AG04450 (cell line): ENCODE data around the gene VTI1B. TPM values are rescaled to one million over a fixed set of nuclear protein-coding genes. Genes with fewer than 3 reads are reported as not detected.

Experiments
- CTCF ChIA-PET: fragments of 300-600, 350-600 bp; formaldehyde crosslinking; extraction: SDS; loops from one replicate; lab custom pipeline; 2022; ENCODE audit warnings: antibody characterized with exemption, inconsistent platforms; lab: Charles Lee
- POLR2A ChIA-PET: fragments of 350-600 bp; formaldehyde crosslinking; extraction: SDS; loops from one replicate; lab custom pipeline; 2021; ENCODE audit warnings: antibody characterized with exemption, inconsistent platforms; lab: Yijun Ruan, JAX
- DNase-seq: peaks from one replicate; pipeline ENCODE4 v3.0.0-alpha.2; 2011; ENCODE audit warnings: low read depth, low spot score
- H3K27ac ChIP-seq: one replicate; pipeline ENCODE4 v1.5.1; 2012; ENCODE audit warnings: low read depth, low read length, control low read depth
- H3K27me3 ChIP-seq: one replicate; pipeline ENCODE4 v1.6.0; 2012; ENCODE audit warnings: low read length; ENCODE audit not compliant: control insufficient read depth, insufficient read depth
- H3K4me3 ChIP-seq: 2 replicates; pipeline ENCODE4 v1.5.1; 2011; ENCODE audit warnings: mild to moderate bottlenecking, low read depth, low read length, control low read depth
- H3K9me3 ChIP-seq: 2 replicates; pipeline ENCODE4 v1.5.1; 2012; ENCODE audit warnings: low read length; ENCODE audit not compliant: control insufficient read depth, insufficient read depth
- polyA plus RNA-seq: library from polyadenylated mRNA; depleted of rRNA; stranded (reverse); fragments of >200 nt; gene quantifications from 2 replicates; pipeline ENCODE4 v1.2.3, GENCODE V29; 2011
- TF ChIP-seq, protein P1 (sequence below): IDR thresholded peaks from 2 replicates; pipeline ENCODE4 v1.5.1; 2011; ENCODE audit warnings: low read depth, low read length, control low read depth, inconsistent platforms

VTI1B gene
- polyA plus RNA-seq, 1 experiment = 127 TPM

DNA sequence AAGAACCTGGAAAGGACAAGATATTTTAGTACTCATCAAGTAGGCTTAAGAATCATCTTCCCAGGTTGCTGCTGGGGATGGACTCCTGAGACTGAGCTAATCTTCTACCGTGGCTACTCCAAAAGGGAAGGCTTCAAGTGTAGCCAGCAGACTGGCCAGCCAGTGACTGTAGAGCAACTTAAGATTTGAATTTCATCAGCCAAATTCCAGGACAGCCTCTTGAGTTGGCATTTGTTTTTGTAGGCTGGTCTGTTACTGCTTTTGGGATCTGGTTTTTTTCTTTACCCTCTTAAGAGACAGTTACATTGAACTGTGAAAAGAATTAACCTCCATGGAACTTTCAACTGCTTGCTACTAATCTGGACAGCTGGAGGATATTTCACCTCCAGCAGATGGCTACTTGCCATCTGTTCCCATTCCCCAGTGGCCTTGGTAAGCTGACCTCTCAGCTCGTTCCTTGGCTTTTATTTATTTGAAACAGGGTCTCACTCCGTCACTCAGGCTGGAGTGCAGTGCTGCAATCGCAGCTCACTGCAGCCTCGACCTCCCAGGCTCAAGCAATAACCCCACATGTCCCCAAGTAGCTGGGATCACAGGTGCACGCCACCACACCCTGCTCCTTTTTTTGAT, 20.7 kb downstream of the VTI1B start:
- Histone ChIP-seq H3K27me3 (no peaks in the 10 kb centered on the region), H3K27ac (peak overlapping the region; percentile 0), H3K9me3 (no peaks in the 10 kb centered on the region), H3K4me3 (no peak overlapping the region)
- ChIA-PET CTCF (interaction anchor here (1.5 to 5.2 kb wide), 5 partner anchors 13 to 83 kb away, joined by 4 to 28 read pairs (median 6); partner anchors contain the start of genes ARG2 and PIGH), POLR2A (no interaction called here)
- no peak for DNase-seq
- TF ChIP-seq, protein P1, sequence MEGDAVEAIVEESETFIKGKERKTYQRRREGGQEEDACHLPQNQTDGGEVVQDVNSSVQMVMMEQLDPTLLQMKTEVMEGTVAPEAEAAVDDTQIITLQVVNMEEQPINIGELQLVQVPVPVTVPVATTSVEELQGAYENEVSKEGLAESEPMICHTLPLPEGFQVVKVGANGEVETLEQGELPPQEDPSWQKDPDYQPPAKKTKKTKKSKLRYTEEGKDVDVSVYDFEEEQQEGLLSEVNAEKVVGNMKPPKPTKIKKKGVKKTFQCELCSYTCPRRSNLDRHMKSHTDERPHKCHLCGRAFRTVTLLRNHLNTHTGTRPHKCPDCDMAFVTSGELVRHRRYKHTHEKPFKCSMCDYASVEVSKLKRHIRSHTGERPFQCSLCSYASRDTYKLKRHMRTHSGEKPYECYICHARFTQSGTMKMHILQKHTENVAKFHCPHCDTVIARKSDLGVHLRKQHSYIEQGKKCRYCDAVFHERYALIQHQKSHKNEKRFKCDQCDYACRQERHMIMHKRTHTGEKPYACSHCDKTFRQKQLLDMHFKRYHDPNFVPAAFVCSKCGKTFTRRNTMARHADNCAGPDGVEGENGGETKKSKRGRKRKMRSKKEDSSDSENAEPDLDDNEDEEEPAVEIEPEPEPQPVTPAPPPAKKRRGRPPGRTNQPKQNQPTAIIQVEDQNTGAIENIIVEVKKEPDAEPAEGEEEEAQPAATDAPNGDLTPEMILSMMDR = no peak

DNA sequence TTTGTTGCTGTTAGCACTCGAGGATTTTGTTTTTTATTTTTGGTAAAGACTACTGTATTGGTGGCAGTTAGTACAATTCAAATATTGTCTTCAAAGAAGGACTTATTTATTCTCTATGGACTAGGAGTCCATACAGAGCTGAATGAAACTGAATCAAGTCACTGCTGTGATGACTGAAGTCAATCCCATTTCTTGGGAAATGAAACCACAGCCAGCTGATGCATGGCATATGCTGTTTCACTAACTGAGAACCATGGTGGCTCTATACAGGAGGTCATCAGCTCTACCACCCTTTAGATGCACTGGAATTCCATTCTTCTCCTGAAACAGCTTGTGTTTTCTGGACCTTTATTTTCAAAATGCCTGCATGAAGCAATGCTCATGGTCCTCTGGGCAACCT, 22.2 kb downstream of the VTI1B start:
- POLR2A ChIA-PET = no interaction called here
- TF ChIP-seq, protein P1 = no peak
- no peak overlapping the region for H3K27ac ChIP-seq
- no peaks in the 10 kb centered on the region for H3K9me3 ChIP-seq
- CTCF ChIA-PET = interaction anchor here (1.0 to 3.0 kb wide), 5 partner anchors 15 to 81 kb away, joined by 3 to 11 read pairs (median 6); partner anchors contain the start of genes ARG2 and PIGH
- no peaks in the 10 kb centered on the region for H3K27me3 ChIP-seq
- no peak overlapping the region for H3K4me3 ChIP-seq
- DNase-seq = no peak

DNA sequence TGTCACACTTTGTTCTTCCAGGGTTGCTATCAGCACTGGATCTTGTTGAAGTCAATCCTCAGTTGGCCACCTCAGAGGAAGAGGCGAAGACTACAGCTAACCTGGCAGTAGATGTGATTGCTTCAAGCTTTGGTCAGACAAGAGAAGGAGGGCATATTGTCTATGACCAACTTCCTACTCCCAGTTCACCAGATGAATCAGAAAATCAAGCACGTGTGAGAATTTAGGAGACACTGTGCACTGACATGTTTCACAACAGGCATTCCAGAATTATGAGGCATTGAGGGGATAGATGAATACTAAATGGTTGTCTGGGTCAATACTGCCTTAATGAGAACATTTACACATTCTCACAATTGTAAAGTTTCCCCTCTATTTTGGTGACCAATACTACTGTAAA, 23.7 kb downstream of the VTI1B start:
- CTCF ChIA-PET = interaction anchor here (1.0 to 1.7 kb wide), 2 partner anchors 51 to 224 kb away, joined by 4 to 6 read pairs; partner anchors contain the start of gene PIGH
- H3K9me3 ChIP-seq = no peaks in the 10 kb centered on the region
- H3K27ac ChIP-seq = no peak overlapping the region
- POLR2A ChIA-PET = no interaction called here
- H3K4me3 ChIP-seq = no peak overlapping the region
- H3K27me3 ChIP-seq = no peaks in the 10 kb centered on the region
- DNase-seq = no peak
- TF ChIP-seq, protein P1 = no peak

DNA sequence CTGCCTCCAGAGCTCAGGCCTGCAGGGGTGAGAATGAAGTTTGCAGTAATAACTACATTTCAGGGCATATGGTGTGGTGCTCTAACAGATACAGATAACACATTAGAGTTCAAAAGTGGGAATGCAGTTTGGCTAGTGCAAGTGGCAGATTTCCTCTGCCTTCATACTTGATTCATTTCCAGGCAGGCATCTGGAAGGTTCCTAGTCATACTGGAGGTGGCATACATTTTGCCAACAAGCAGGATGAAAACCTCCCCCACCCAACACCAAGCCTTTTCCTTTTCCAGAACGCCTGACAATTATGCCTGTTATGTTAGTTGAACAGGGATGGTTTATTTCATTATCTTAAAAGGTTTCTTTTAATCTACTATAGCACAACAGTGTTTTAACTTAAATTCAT, 24.3 kb downstream of the VTI1B start:
- Histone ChIP-seq H3K9me3 (no peaks in the 10 kb centered on the region), H3K27ac (no peak overlapping the region), H3K27me3 (no peaks in the 10 kb centered on the region), H3K4me3 (no peak overlapping the region)
- ChIA-PET CTCF (interaction anchor here (1.1 kb wide), 1 partner anchor 31 kb away, joined by 3 read pairs; no protein-coding TSS in a partner anchor), POLR2A (no interaction called here)
- TF ChIP-seq, protein P1 = no peak
- no peak for DNase-seq

DNA sequence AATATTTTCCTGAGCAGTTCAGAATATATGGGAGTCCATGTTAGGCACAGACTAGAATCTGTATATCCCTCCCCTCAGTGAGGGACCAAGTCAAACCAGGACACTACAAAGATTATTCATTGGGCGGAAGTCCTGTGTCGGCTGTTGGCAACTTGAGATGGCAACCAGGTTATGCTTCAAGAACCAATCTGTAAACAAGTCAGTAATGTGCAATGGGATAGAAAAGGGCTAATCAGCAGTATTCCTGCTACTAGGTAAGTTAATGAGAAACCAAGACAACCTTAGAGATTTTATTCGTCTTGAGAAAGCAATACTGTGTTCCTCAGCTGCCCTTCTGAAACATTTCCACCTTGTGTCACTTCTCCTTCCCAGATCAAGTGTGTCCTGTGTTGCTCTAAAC, 28.3 kb downstream of the VTI1B start:
- H3K4me3 ChIP-seq = no peak overlapping the region
- ChIA-PET POLR2A (no interaction called here), CTCF (no interaction called here)
- H3K27me3 ChIP-seq = no peaks in the 10 kb centered on the region
- H3K27ac ChIP-seq = no peak overlapping the region
- DNase-seq = no peak
- no peaks in the 10 kb centered on the region for H3K9me3 ChIP-seq
- TF ChIP-seq, protein P1 = no peak
